Tibial nerve (tissue), 4 donors: Measurements from ENCODE around the gene C6orf15. TPM values are rescaled to one million over a fixed set of nuclear protein-coding genes. Genes with fewer than 3 reads are reported as not detected.

Source experiments
- DNase-seq, 2 donors: peaks; one replicate each; pipeline ENCODE4 v3.0.0-alpha.2; 2019; ENCODE audit warnings: low spot score in 2 of 2
- H3K27ac ChIP-seq, 4 donors: fragments of 200-600 bp; sonication (generic) in 3 of 4; one replicate each; pipeline ENCODE4 v1.5.1; 2017 to 2019; ENCODE audit warnings: mild to moderate bottlenecking in 1 of 4
- H3K27me3 ChIP-seq, 2 donors: fragments of 200-600 bp; sonication (generic) in 1 of 2; one replicate each; pipeline versions ENCODE4 v1.5.1 to v1.6.0; 2017 to 2019
- H3K36me3 ChIP-seq, 3 donors: fragments of 200-600 bp; sonication (generic); one replicate each; pipeline ENCODE4 v1.5.1; 2018 to 2019
- H3K4me1 ChIP-seq, 4 donors: fragments of 200-600 bp; sonication (generic) in 3 of 4; one replicate each; pipeline ENCODE4 v1.5.1; 2017 to 2019
- H3K4me3 ChIP-seq, 4 donors: fragments of 200-600 bp; sonication (generic) in 3 of 4; one replicate each; pipeline ENCODE4 v1.5.1; 2017 to 2019; ENCODE audit warnings: mild to moderate bottlenecking in 1 of 4, moderate library complexity in 1 of 4
- H3K9me3 ChIP-seq, 4 donors: fragments of 200-600 bp; sonication (generic) in 3 of 4; one replicate each; pipeline ENCODE4 v1.5.1; 2017 to 2019
- CTCF ChIP-seq, 5 experiments: fragments of 200-600 bp in 3 of 5; fragments of 450-650 bp in 2 of 5; sonication (generic) in 3 of 5; IDR thresholded peaks; one replicate each; pipeline ENCODE4 v1.5.1; 2016 to 2019; ENCODE audit warnings: antibody characterized with exemption in 5 of 5, mild to moderate bottlenecking in 3 of 5, moderate library complexity in 2 of 5
- EP300 ChIP-seq, 2 donors: sonication (generic); formaldehyde crosslinking; IDR thresholded peaks; one replicate each; pipeline ENCODE4 v1.6.1; 2017; ENCODE audit warnings: antibody characterized with exemption in 2 of 2, mild to moderate bottlenecking in 1 of 2
- POLR2A ChIP-seq, 2 donors: fragments of 450-650 bp; IDR thresholded peaks; one replicate each; pipeline ENCODE4 v1.6.1; 2017; ENCODE audit warnings: antibody characterized with exemption in 2 of 2, mild to moderate bottlenecking in 2 of 2, moderate library complexity in 2 of 2
- WGBS, 2 donors: methylation state at CpG; one replicate each; pipeline ENCODE4 v1.1.5; 2018; 5-methylcytosine and 5-hydroxymethylcytosine counted together
- total RNA-seq, 4 donors: library from RNA; depleted of rRNA; stranded (reverse); fragments of >200 nt; gene quantifications; one replicate each; pipeline ENCODE4 v1.1.0, GENCODE V29; 2016

C6orf15 gene
- total RNA-seq, 4 donors from 2014 or later, result not detected

GRCh38 chr6:31090275-31090972 is 22.0 kb downstream of the C6orf15 start:
- H3K36me3 ChIP-seq, result no peaks in the 10 kb centered on the region
- no peak for TF ChIP-seq CTCF (IDR thresholded peaks at IDR 0.05)
- H3K27me3 ChIP-seq, result no peaks in the 10 kb centered on the region
- WGBS, 2 donors, result 88 to 92% methylated on average over 3 of the region's 3 CpGs
- H3K9me3 ChIP-seq, result no peaks in the 10 kb centered on the region
- no peak for DNase-seq
- H3K4me1 ChIP-seq, result peaks cover 0 to 33% (median 3%) of the 10 kb centered on the region in 4 donors
- no peak overlapping the region for H3K4me3 ChIP-seq
- no peak overlapping the region for H3K27ac ChIP-seq

- Histone ChIP-seq H3K9me3 (no peaks in the 10 kb centered on the region), H3K4me3 (no peak overlapping the region), H3K27me3 (no peaks in the 10 kb centered on the region), H3K36me3 (no peaks in the 10 kb centered on the region), H3K4me1 (peaks cover 0 to 19% (median 0%) of the 10 kb centered on the region in 4 donors), H3K27ac (peak overlapping the region in 1 of 4 donors; percentile 37)
- 11 to 12% methylated on average over 14 of the region's 14 CpGs for WGBS, 2 donors
- peak; percentile 68 to 80 (median 72) for TF ChIP-seq CTCF (IDR thresholded peaks at IDR 0.05)
- TF ChIP-seq POLR2A (IDR thresholded peaks at IDR 0.05), result no peak
- no peak for TF ChIP-seq EP300 (IDR thresholded peaks at IDR 0.05)
- peak; percentile 78 to 94 for DNase-seq
Observed at GRCh38 chr6:31087494-31088089, 24.8 kb downstream of the C6orf15 start.

GRCh38 chr6:31086788-31087440 is 25.5 kb downstream of the C6orf15 start:
- Histone ChIP-seq H3K4me3 (no peak overlapping the region), H3K36me3 (no peaks in the 10 kb centered on the region), H3K4me1 (peaks cover 0 to 19% (median 0%) of the 10 kb centered on the region in 4 donors), H3K9me3 (no peaks in the 10 kb centered on the region), H3K27ac (peak overlapping the region in 1 of 4 donors; percentile 37), H3K27me3 (no peaks in the 10 kb centered on the region)
- TF ChIP-seq EP300 (IDR thresholded peaks at IDR 0.05), result no peak
- no peak for TF ChIP-seq CTCF (IDR thresholded peaks at IDR 0.05)
- no peak for TF ChIP-seq POLR2A (IDR thresholded peaks at IDR 0.05)
- no peak for DNase-seq
- 32 to 37% methylated on average over 7 of the region's 7 CpGs for WGBS, 2 donors

- peak in 1 of 2 donors; percentile 24 for DNase-seq
- Histone ChIP-seq H3K4me3 (no peak overlapping the region), H3K27ac (peak overlapping the region in 2 of 4 donors; percentile 0 to 52), H3K27me3 (no peaks in the 10 kb centered on the region), H3K36me3 (no peaks in the 10 kb centered on the region), H3K9me3 (no peaks in the 10 kb centered on the region), H3K4me1 (peaks cover 0 to 23% (median 2%) of the 10 kb centered on the region in 4 donors)
- 35 to 55% methylated on average over 8 of the region's 8 CpGs for WGBS, 2 donors
- TF ChIP-seq POLR2A (IDR thresholded peaks at IDR 0.05), result no peak
- no peak for TF ChIP-seq EP300 (IDR thresholded peaks at IDR 0.05)
- peak in 1 of 5 experiments; percentile 21 for TF ChIP-seq CTCF (IDR thresholded peaks at IDR 0.05)
Observed at GRCh38 chr6:31083742-31084354, 28.5 kb downstream of the C6orf15 start.
